HL-60/S4 treated with phorbol 12-myristate 13-acetate at 8.2 ng/mL for 4 days and 3 days (cell line): ENCODE results near the gene PLXDC2.

Experiments used
- in situ Hi-C: fragments of 300-500 bp; cut with MboI; formaldehyde crosslinking; loops from 2 replicates; pipeline ENCODE4 v1.15.0; 2022; ENCODE audit warnings: low sequenced_read_pairs

The PLXDC2 gene

GRCh38 chr10:19931894-19932590 is 115.8 kb downstream of the PLXDC2 start:
- in situ Hi-C loops, result no loop called here

- in situ Hi-C loops, result no loop called here
These were observed 116.7 kb downstream of the PLXDC2 start for GRCh38 chr10:19932806-19933371.

GRCh38 chr10:19933772-19934171 is 117.5 kb downstream of the PLXDC2 start:
- in situ Hi-C loops, result no loop called here

GRCh38 chr10:19935176-19935575 is 118.9 kb downstream of the PLXDC2 start:
- in situ Hi-C loops, result no loop called here

- in situ Hi-C loops, result no loop called here
These were observed 120.1 kb downstream of the PLXDC2 start for GRCh38 chr10:19936289-19936688.

GRCh38 chr10:19937989-19938388 is 121.8 kb downstream of the PLXDC2 start:
- in situ Hi-C loops, result no loop called here

GRCh38 chr10:19941206-19941880 is 125.1 kb downstream of the PLXDC2 start:
- in situ Hi-C loops, result no loop called here

GRCh38 chr10:19944911-19945663 is 128.9 kb downstream of the PLXDC2 start:
- in situ Hi-C loops, result no loop called here

- in situ Hi-C loops, result no loop called here
These were observed 130.0 kb downstream of the PLXDC2 start for GRCh38 chr10:19946245-19946644.

GRCh38 chr10:19946791-19947190 is 130.6 kb downstream of the PLXDC2 start:
- in situ Hi-C loops, result no loop called here

GRCh38 chr10:19947215-19947614 is 131.0 kb downstream of the PLXDC2 start:
- in situ Hi-C loops, result no loop called here

- in situ Hi-C loops, result no loop called here
These were observed 131.4 kb downstream of the PLXDC2 start for GRCh38 chr10:19947656-19948055.

GRCh38 chr10:19952224-19953010 is 136.2 kb downstream of the PLXDC2 start:
- in situ Hi-C loops, result no loop called here

- in situ Hi-C loops, result no loop called here
These were observed 138.4 kb downstream of the PLXDC2 start for GRCh38 chr10:19954601-19955000.

GRCh38 chr10:19956516-19957032 is 140.3 kb downstream of the PLXDC2 start:
- in situ Hi-C loops, result no loop called here

GRCh38 chr10:19958787-19959186 is 142.6 kb downstream of the PLXDC2 start:
- in situ Hi-C loops, result no loop called here

- in situ Hi-C loops, result no loop called here
These were observed 145.1 kb downstream of the PLXDC2 start for GRCh38 chr10:19961076-19962053.

- in situ Hi-C loops, result no loop called here
These were observed 148.4 kb downstream of the PLXDC2 start for GRCh38 chr10:19964625-19965024.

GRCh38 chr10:19966751-19967150 is 150.5 kb downstream of the PLXDC2 start:
- in situ Hi-C loops, result no loop called here
